Measurements from ENCODE around the gene CES3.

- TF ChIP-seq, protein P1, sequence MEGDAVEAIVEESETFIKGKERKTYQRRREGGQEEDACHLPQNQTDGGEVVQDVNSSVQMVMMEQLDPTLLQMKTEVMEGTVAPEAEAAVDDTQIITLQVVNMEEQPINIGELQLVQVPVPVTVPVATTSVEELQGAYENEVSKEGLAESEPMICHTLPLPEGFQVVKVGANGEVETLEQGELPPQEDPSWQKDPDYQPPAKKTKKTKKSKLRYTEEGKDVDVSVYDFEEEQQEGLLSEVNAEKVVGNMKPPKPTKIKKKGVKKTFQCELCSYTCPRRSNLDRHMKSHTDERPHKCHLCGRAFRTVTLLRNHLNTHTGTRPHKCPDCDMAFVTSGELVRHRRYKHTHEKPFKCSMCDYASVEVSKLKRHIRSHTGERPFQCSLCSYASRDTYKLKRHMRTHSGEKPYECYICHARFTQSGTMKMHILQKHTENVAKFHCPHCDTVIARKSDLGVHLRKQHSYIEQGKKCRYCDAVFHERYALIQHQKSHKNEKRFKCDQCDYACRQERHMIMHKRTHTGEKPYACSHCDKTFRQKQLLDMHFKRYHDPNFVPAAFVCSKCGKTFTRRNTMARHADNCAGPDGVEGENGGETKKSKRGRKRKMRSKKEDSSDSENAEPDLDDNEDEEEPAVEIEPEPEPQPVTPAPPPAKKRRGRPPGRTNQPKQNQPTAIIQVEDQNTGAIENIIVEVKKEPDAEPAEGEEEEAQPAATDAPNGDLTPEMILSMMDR (IDR thresholded peaks at IDR 0.05): peak; percentile 44 to 66 (median 47)
- TF ChIP-seq POLR2A (IDR thresholded peaks at IDR 0.05): no peak
Observed at GRCh38 chr16:67017810-67018488, 56.9 kb downstream of the CES3 start.

Data from testis (tissue), 2 donors.